Esophagus muscularis mucosa (tissue), 4 donors: Measurements from ENCODE around the gene STXBP6. TPM values are rescaled to one million over a fixed set of nuclear protein-coding genes. Genes with fewer than 3 reads are reported as not detected.

Experiments
- DNase-seq: peaks from one replicate; pipeline ENCODE4 v3.0.0-alpha.2; 2017; ENCODE audit errors: extremely low spot score
- H3K27ac ChIP-seq, 4 donors: fragments of 200-600 bp; sonication (generic); replicated peaks in 1 of 4; 1 replicate in 3 of 4; 2 replicates in 1 of 4; pipeline ENCODE4 v1.5.1; 2016 to 2019; ENCODE audit warnings: mild to moderate bottlenecking in 1 of 4
- H3K27me3 ChIP-seq, 4 donors: fragments of 200-600 bp; sonication (generic); one replicate each; pipeline versions ENCODE4 v1.5.1 to v1.6.0; 2016 to 2019
- H3K36me3 ChIP-seq, 4 donors: fragments of 200-600 bp; sonication (generic); one replicate each; pipeline ENCODE4 v1.5.1; 2016 to 2019
- H3K4me1 ChIP-seq, 4 donors: fragments of 200-600 bp; sonication (generic); one replicate each; pipeline ENCODE4 v1.5.1; 2016 to 2019
- H3K4me3 ChIP-seq, 4 donors: fragments of 200-600 bp; sonication (generic); 1 replicate in 2 of 4; 2 replicates in 2 of 4; pipeline ENCODE4 v1.5.1; 2016 to 2019; ENCODE audit warnings: mild to moderate bottlenecking in 4 of 4, moderate library complexity in 1 of 4
- H3K9me3 ChIP-seq, 4 donors: fragments of 200-600 bp; sonication (generic); 1 replicate in 3 of 4; 2 replicates in 1 of 4; pipeline ENCODE4 v1.5.1; 2016 to 2019
- EP300 ChIP-seq: sonication (generic); formaldehyde crosslinking; IDR thresholded peaks from one replicate; pipeline ENCODE4 v1.6.1; 2017; ENCODE audit warnings: antibody characterized with exemption
- POLR2A ChIP-seq: fragments of 450-650 bp; IDR thresholded peaks from one replicate; pipeline ENCODE4 v1.6.1; 2017; ENCODE audit warnings: antibody characterized with exemption, moderate library complexity, mild to moderate bottlenecking, low read depth
- POLR2AphosphoS5 ChIP-seq, 2 donors: sonication (generic); formaldehyde crosslinking; IDR thresholded peaks; one replicate each; pipeline ENCODE4 v1.6.1; 2017; ENCODE audit warnings: antibody characterized with exemption in 2 of 2
- WGBS: methylation state at CpG from one replicate; pipeline ENCODE4 v1.1.5; 2018; 5-methylcytosine and 5-hydroxymethylcytosine counted together
- intact Hi-C: fragments of 100-400 bp; cut with DNase I; formaldehyde crosslinking; loops from one replicate; pipeline ENCODE4 v1.15.1; 2023
- total RNA-seq, 4 donors: library from RNA; depleted of rRNA; stranded (reverse); fragments of >200 nt; gene quantifications; one replicate each; pipeline versions ENCODE4 v1.1.0 to v1.2.1, GENCODE V29; 2016
- TF ChIP-seq, protein P1 (sequence below), 3 experiments: fragments of 200-600 bp in 2 of 3; fragments of 450-650 bp in 1 of 3; sonication (generic) in 2 of 3; IDR thresholded peaks; one replicate each; pipeline ENCODE4 v1.5.1; 2017 to 2019; ENCODE audit warnings: antibody characterized with exemption in 3 of 3, mild to moderate bottlenecking in 2 of 3, moderate library complexity in 1 of 3

Gene STXBP6
- total RNA-seq, 4 donors from 2014 or later, result 36.9 to 60.4 (median 52.1) TPM

DNA sequence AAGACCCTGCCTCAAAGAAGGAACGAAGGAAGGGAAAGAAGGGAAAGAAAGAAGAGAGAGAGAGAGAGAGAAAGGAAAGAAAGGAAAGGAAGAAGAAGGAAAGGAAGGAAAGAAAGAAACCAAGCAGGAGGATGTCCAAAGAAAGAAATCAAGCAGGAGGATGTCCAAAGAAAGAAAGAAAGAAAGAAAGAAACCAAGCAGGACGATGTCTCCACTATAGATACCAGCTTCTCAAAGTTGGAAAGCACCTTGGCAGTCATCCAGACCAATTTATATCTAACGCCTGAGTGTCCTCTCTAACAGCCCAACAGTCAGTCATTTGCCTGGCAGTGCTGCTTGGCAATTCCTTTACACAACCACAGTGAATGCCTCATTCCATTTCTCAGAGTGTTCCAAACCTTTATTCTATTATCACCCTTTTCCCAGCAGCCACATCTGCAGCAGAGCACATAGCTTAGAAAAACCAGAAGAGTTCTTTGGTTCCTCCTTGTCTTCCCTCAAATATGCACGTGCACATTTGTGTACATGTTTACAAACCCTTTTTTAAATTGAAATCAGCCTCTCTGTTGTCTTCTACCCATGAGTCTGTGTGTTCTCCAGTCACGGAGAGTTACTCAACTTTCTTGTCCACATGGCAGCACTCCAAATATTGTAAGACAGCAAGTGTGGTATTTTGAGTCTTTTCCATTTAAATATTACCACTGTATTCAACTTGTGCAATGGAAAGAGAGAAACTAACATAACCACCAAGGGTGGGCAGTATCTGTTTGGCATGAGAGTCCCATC lies 138.4 kb downstream of the STXBP6 start:
- no peak for DNase-seq
- H3K27ac ChIP-seq, result peak overlapping the region in 3 of 4 donors; percentile 22 to 47 (median 28)
- no peaks in the 10 kb centered on the region for H3K36me3 ChIP-seq
- TF ChIP-seq EP300 (no peak), POLR2A (no peak), POLR2AphosphoS5 (IDR thresholded peaks at IDR 0.05) (no peak)
- TF ChIP-seq, protein P1, sequence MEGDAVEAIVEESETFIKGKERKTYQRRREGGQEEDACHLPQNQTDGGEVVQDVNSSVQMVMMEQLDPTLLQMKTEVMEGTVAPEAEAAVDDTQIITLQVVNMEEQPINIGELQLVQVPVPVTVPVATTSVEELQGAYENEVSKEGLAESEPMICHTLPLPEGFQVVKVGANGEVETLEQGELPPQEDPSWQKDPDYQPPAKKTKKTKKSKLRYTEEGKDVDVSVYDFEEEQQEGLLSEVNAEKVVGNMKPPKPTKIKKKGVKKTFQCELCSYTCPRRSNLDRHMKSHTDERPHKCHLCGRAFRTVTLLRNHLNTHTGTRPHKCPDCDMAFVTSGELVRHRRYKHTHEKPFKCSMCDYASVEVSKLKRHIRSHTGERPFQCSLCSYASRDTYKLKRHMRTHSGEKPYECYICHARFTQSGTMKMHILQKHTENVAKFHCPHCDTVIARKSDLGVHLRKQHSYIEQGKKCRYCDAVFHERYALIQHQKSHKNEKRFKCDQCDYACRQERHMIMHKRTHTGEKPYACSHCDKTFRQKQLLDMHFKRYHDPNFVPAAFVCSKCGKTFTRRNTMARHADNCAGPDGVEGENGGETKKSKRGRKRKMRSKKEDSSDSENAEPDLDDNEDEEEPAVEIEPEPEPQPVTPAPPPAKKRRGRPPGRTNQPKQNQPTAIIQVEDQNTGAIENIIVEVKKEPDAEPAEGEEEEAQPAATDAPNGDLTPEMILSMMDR (IDR thresholded peaks at IDR 0.05), result no peak
- H3K27me3 ChIP-seq, result no peaks in the 10 kb centered on the region
- H3K4me1 ChIP-seq, result peaks cover 27 to 66% (median 35%) of the 10 kb centered on the region in 4 donors
- no peaks in the 10 kb centered on the region for H3K9me3 ChIP-seq
- peak overlapping the region in 2 of 4 donors; percentile 5 to 10 for H3K4me3 ChIP-seq
- WGBS, result 37% methylated on average over 5 of the region's 5 CpGs
- intact Hi-C loops, result no loop called here

DNA sequence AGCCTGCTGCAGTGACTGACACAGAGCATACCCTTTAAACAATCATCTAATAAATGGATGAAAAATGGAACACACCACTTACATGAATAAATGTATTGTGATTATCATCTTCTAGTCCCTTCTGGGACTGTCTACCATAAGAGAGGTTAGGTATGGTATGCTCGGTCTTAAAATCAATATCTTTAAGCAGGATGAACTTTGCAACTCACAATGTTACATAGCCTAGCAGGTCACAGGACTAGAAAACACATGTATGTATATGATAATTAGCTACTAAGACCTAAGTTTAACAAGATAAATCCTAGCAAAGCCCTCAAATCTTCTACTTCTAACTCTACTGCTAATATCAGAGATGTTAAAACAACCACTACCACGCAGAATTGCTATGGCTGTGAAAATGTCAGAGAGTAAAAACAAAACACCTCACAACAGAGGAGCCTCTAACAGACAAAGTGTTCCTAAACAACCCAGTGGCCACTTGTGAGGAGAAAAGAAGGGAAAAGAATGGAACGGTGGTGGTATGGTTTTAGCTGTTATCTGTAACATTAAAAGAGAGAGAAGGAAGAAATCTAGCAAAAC lies 139.4 kb downstream of the STXBP6 start:
- H3K36me3 ChIP-seq, result no peaks in the 10 kb centered on the region
- intact Hi-C loops, result no loop called here
- no peak for DNase-seq
- no peaks in the 10 kb centered on the region for H3K9me3 ChIP-seq
- H3K4me3 ChIP-seq, result no peak overlapping the region
- 94% methylated on average over 3 of the region's 3 CpGs for WGBS
- H3K27ac ChIP-seq, result no peak overlapping the region
- H3K4me1 ChIP-seq, result peaks cover 27 to 58% (median 36%) of the 10 kb centered on the region in 4 donors
- no peaks in the 10 kb centered on the region for H3K27me3 ChIP-seq
- no peak for TF ChIP-seq EP300

DNA sequence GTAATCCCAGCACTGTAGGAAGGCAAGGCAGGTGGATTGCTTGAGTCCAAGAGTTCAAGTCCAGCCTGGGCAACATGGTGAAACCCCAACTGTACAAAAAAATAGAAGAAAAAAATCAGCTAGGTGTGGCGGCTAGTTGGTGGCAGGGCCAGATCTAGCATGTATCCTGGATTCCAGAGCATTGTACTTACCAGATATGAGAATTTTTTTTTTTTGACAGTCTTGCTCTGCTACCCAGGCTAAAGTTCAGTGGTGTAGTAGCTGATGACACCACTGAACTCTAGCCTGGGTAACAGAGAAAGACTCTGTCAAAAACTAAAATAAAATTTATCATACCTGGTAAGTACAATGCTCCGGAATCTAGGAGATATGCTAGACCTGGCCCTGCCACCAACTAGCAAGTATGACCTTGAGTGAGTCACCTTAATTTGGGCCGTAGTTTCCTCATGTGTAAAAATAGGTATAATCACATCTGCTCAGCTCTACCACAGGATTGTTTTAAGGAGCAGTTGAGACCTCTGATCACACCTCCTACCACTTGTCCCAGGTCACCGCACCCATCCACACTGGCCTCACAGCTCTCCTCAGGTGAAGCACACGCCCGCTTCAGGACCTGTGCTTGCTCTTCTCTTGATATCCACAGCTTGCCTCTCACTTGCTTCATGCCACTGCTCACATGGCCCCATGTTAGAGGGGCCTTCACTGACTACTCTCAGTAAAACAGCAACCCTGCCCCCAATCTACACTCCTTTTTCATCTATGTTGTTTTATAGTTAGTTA lies 140.2 kb downstream of the STXBP6 start:
- intact Hi-C loops, result no loop called here
- 98% methylated on average over 6 of the region's 6 CpGs for WGBS
- no peak overlapping the region for H3K27ac ChIP-seq
- H3K4me1 ChIP-seq, result peaks cover 24 to 51% (median 33%) of the 10 kb centered on the region in 4 donors
- H3K27me3 ChIP-seq, result no peaks in the 10 kb centered on the region
- no peaks in the 10 kb centered on the region for H3K9me3 ChIP-seq
- H3K4me3 ChIP-seq, result no peak overlapping the region
- TF ChIP-seq EP300 (no peak), POLR2A (no peak), POLR2AphosphoS5 (IDR thresholded peaks at IDR 0.05) (no peak)
- H3K36me3 ChIP-seq, result no peaks in the 10 kb centered on the region
- DNase-seq, result no peak

DNA sequence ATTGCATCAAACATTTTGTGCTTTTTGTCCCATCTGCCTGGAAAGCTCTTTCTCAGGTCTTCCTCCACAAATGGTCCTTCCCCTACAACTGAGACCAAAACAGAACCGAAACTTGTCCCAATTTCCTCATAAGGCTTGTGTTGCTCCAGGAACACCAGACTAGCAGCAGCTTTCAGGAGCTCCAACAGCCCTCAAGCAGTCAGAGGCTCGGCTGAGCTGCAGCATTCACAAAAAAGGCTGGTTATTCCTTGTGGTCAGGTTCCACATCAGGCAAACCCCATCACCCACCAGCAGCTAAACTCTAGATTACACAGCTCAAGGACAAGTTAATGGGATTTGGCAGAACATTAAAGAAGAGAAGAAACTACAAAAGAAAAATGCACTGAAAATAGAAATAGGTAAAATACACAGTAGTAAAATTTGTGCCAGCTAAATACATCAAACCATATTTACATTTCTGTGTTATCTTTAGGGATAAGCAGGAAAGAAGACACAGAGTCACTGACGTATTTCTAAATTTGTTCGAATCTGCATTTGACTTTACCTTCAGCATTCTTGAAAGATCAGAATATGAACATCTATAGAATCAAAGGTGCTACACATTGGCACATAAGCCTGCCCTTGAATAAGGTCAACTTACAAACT lies 141.2 kb downstream of the STXBP6 start:
- Histone ChIP-seq H3K4me3 (no peak overlapping the region), H3K4me1 (peaks cover 20 to 43% (median 28%) of the 10 kb centered on the region in 4 donors), H3K27me3 (no peaks in the 10 kb centered on the region), H3K36me3 (no peaks in the 10 kb centered on the region), H3K27ac (no peak overlapping the region), H3K9me3 (no peaks in the 10 kb centered on the region)
- TF ChIP-seq EP300 (no peak), POLR2AphosphoS5 (IDR thresholded peaks at IDR 0.05) (no peak), POLR2A (no peak)
- TF ChIP-seq, protein P1 (IDR thresholded peaks at IDR 0.05), result no peak
- DNase-seq, result no peak
- intact Hi-C loops, result no loop called here
- WGBS, result 70% methylated on average over 4 of the region's 4 CpGs

DNA sequence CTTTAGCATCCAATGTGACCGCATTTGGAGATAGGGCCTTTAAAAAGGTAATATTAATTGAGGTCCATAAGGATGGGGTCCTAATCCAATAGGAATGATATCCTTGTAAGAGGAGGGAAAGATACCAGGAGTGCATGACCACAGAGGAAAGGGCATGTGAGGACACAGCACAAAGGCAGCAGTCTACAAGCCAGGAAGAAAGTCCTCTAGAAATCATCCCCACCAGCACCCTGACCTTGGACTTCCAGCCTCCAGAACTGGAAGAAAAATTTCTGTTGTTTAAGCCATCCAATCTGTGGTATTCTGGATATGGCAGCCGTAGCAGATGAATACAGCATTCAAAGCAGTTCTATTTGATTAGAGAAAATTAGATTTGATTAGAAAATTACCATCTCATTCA lies 145.4 kb downstream of the STXBP6 start:
- intact Hi-C loops, result no loop called here
- no peaks in the 10 kb centered on the region for H3K27me3 ChIP-seq
- H3K27ac ChIP-seq, result no peak overlapping the region
- no peak overlapping the region for H3K4me3 ChIP-seq
- no peaks in the 10 kb centered on the region for H3K36me3 ChIP-seq
- H3K9me3 ChIP-seq, result no peaks in the 10 kb centered on the region
- 92% methylated on average over 2 of the region's 2 CpGs for WGBS
- TF ChIP-seq, protein P1 (IDR thresholded peaks at IDR 0.05), result no peak
- no peak for TF ChIP-seq POLR2A
- no peak for TF ChIP-seq POLR2AphosphoS5 (IDR thresholded peaks at IDR 0.05)
- no peak for TF ChIP-seq EP300
- H3K4me1 ChIP-seq, result peaks cover 12 to 32% (median 20%) of the 10 kb centered on the region in 4 donors
- DNase-seq, result no peak
